Astrocyte (in vitro differentiated cells and primary cell): Measurements from ENCODE around the gene ZNF438. TPM values are rescaled to one million over a fixed set of nuclear protein-coding genes. Genes with fewer than 3 reads are reported as not detected.

ENCODE experiments used
- DNase-seq: peaks from one replicate; pipeline ENCODE4 v3.0.0-alpha.2; 2010; ENCODE audit warnings: low read depth
- FAIRE-seq: peaks from 2 replicates; lab custom pipeline; 2011; peaks lifted over from hg19 to GRCh38; lab: Jason Lieb, UNC
- H2AFZ ChIP-seq: 2 replicates; pipeline ENCODE4 v1.6.0; 2012; ENCODE audit warnings: low read depth, low read length, inconsistent platforms
- H3K27ac ChIP-seq: 2 replicates; pipeline ENCODE4 v1.5.1; 2011; ENCODE audit warnings: low read depth, low read length, inconsistent platforms
- H3K27me3 ChIP-seq: 2 replicates; pipeline ENCODE4 v1.6.0; 2011; ENCODE audit warnings: low read length, inconsistent platforms; ENCODE audit not compliant: insufficient read depth
- H3K36me3 ChIP-seq: 2 replicates; pipeline ENCODE4 v1.5.1; 2011; ENCODE audit warnings: low read length, inconsistent platforms; ENCODE audit not compliant: insufficient read depth
- H3K4me1 ChIP-seq: 2 replicates; pipeline ENCODE4 v1.5.1; 2011; ENCODE audit warnings: low read length, inconsistent platforms; ENCODE audit not compliant: insufficient read depth
- H3K4me2 ChIP-seq: 2 replicates; pipeline ENCODE4 v1.6.0; 2012; ENCODE audit warnings: low read length, inconsistent platforms
- H3K4me3 ChIP-seq: 2 replicates; pipeline ENCODE4 v1.5.1; 2011; ENCODE audit warnings: low read depth, mild to moderate bottlenecking, low read length, inconsistent platforms; ENCODE audit not compliant: insufficient read depth
- H3K79me2 ChIP-seq: 2 replicates; pipeline ENCODE4 v1.6.0; 2012; ENCODE audit warnings: mild to moderate bottlenecking, low read length, inconsistent platforms; ENCODE audit not compliant: insufficient read depth
- H3K9ac ChIP-seq: 2 replicates; pipeline ENCODE4 v1.6.0; 2012; ENCODE audit warnings: mild to moderate bottlenecking, low read length, inconsistent platforms
- H3K9me3 ChIP-seq: 2 replicates; pipeline ENCODE4 v1.5.1; 2012; ENCODE audit warnings: low read depth, mild to moderate bottlenecking, low read length, inconsistent platforms; ENCODE audit not compliant: insufficient read depth
- H4K20me1 ChIP-seq: 2 replicates; pipeline ENCODE4 v1.6.0; 2012; ENCODE audit warnings: low read length, inconsistent platforms; ENCODE audit not compliant: insufficient read depth
- H3K27ac Mint-ChIP-seq: one replicate; pipeline ENCODE4 v1.8.0; 2021; ENCODE audit warnings: mild to moderate bottlenecking, mixed read lengths; ENCODE audit not compliant: unreplicated experiment
- H3K27me3 Mint-ChIP-seq: one replicate; pipeline ENCODE4 v1.8.0; 2021; ENCODE audit warnings: low read depth, mixed read lengths; ENCODE audit not compliant: unreplicated experiment
- H3K36me3 Mint-ChIP-seq: one replicate; pipeline ENCODE4 v1.8.0; 2021; ENCODE audit warnings: low read depth, mixed read lengths; ENCODE audit not compliant: unreplicated experiment
- H3K4me1 Mint-ChIP-seq: one replicate; pipeline ENCODE4 v1.8.0; 2021; ENCODE audit warnings: low read depth, mixed read lengths; ENCODE audit not compliant: unreplicated experiment
- H3K4me3 Mint-ChIP-seq: one replicate; pipeline ENCODE4 v1.8.0; 2021; ENCODE audit warnings: mild to moderate bottlenecking, moderate library complexity, mixed read lengths; ENCODE audit not compliant: unreplicated experiment
- H3K9me3 Mint-ChIP-seq: one replicate; pipeline ENCODE4 v1.8.0; 2021; ENCODE audit warnings: mild to moderate bottlenecking, mixed read lengths; ENCODE audit not compliant: unreplicated experiment
- EZH2 ChIP-seq: IDR thresholded peaks from 2 replicates; pipeline ENCODE4 v1.6.1; 2012; ENCODE audit warnings: mild to moderate bottlenecking, low read length, inconsistent platforms; ENCODE audit not compliant: insufficient read depth
- total RNA-seq: library from RNA; stranded (reverse); gene quantifications from 2 replicates; pipeline ENCODE4 v1.2.1, GENCODE V29; 2021
- TF ChIP-seq, protein P1 (sequence below): IDR thresholded peaks from 2 replicates; pipeline ENCODE4 v1.5.1; 2011; ENCODE audit warnings: low read depth, mild to moderate bottlenecking, inconsistent platforms, low read length, moderate library complexity; ENCODE audit not compliant: insufficient read depth

The ZNF438 gene
- total RNA-seq, 1 donor from 2014 or later = 2.2 TPM

DNA sequence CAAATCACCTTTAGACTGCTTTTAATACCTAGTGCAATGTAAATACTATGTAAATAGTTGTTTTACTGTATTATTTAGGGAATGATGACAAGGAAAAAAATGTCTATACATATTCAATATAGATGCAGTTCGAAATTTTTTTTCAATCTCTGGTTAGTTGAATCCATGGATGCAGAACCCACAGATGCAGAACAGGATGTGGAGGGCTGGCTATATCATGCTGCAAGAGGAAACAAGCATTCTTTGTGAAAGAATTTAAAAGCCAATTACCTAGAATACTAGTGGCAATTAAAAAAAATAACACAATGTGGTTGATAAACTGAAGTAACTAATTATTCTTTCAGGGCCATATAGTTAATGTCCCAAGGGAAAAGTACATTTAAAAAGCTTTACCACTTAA, 170.4 kb downstream of the ZNF438 start:
- H3K27me3 Mint-ChIP-seq = peaks cover 4% of the 10 kb centered on the region
- Histone ChIP-seq H3K36me3 (no peaks in the 10 kb centered on the region), H3K9me3 (no peaks in the 10 kb centered on the region), H3K27me3 (no peaks in the 10 kb centered on the region), H3K4me3 (no peak overlapping the region), H2AFZ (no peak overlapping the region), H3K79me2 (no peaks in the 10 kb centered on the region), H3K4me2 (no peak overlapping the region), H3K27ac (no peak overlapping the region), H3K9ac (no peak overlapping the region), H4K20me1 (no peaks in the 10 kb centered on the region), H3K4me1 (no peaks in the 10 kb centered on the region)
- FAIRE-seq = no peak
- no peak overlapping the region for H3K27ac Mint-ChIP-seq
- no peak for DNase-seq
- no peak overlapping the region for H3K4me3 Mint-ChIP-seq
- H3K4me1 Mint-ChIP-seq = peaks cover 4% of the 10 kb centered on the region
- no peaks in the 10 kb centered on the region for H3K9me3 Mint-ChIP-seq
- no peak for TF ChIP-seq EZH2
- TF ChIP-seq, protein P1, sequence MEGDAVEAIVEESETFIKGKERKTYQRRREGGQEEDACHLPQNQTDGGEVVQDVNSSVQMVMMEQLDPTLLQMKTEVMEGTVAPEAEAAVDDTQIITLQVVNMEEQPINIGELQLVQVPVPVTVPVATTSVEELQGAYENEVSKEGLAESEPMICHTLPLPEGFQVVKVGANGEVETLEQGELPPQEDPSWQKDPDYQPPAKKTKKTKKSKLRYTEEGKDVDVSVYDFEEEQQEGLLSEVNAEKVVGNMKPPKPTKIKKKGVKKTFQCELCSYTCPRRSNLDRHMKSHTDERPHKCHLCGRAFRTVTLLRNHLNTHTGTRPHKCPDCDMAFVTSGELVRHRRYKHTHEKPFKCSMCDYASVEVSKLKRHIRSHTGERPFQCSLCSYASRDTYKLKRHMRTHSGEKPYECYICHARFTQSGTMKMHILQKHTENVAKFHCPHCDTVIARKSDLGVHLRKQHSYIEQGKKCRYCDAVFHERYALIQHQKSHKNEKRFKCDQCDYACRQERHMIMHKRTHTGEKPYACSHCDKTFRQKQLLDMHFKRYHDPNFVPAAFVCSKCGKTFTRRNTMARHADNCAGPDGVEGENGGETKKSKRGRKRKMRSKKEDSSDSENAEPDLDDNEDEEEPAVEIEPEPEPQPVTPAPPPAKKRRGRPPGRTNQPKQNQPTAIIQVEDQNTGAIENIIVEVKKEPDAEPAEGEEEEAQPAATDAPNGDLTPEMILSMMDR = no peak
- H3K36me3 Mint-ChIP-seq = peaks cover 2% of the 10 kb centered on the region

DNA sequence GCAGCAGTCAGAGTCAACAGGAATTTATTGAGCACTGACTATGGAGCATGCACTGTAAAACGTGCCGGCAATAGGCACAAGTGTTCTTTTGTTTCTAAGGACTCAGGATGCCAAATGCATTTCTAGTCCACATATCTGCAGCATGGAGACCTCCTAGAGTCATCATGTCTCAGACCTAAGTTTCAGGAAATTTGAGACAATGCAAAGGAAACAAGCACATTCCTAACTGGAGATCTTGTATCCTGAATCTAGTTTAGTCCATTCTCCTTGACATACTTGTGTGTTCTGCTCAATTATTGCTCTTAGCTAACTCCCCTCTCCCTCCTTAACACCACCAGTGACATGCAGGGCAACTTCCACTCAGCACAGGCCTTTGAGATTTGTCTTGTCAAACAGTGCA, 173.2 kb downstream of the ZNF438 start:
- TF ChIP-seq EZH2 = no peak
- TF ChIP-seq, protein P1 = no peak
- DNase-seq = peak; percentile 13
- H3K79me2 ChIP-seq = no peaks in the 10 kb centered on the region
- Mint-ChIP-seq H3K4me3 (no peak overlapping the region), H3K4me1 (peaks cover 4% of the 10 kb centered on the region), H3K36me3 (no peaks in the 10 kb centered on the region), H3K9me3 (no peaks in the 10 kb centered on the region), H3K27me3 (peaks cover under 1% of the 10 kb centered on the region), H3K27ac (no peak overlapping the region)
- H3K36me3 ChIP-seq = no peaks in the 10 kb centered on the region
- no peak overlapping the region for H3K27ac ChIP-seq
- no peak overlapping the region for H3K9ac ChIP-seq
- no peak overlapping the region for H2AFZ ChIP-seq
- no peaks in the 10 kb centered on the region for H3K4me1 ChIP-seq
- no peaks in the 10 kb centered on the region for H3K27me3 ChIP-seq
- no peak for FAIRE-seq
- H3K4me2 ChIP-seq = no peak overlapping the region
- H3K9me3 ChIP-seq = no peaks in the 10 kb centered on the region
- no peak overlapping the region for H3K4me3 ChIP-seq
- H4K20me1 ChIP-seq = no peaks in the 10 kb centered on the region

DNA sequence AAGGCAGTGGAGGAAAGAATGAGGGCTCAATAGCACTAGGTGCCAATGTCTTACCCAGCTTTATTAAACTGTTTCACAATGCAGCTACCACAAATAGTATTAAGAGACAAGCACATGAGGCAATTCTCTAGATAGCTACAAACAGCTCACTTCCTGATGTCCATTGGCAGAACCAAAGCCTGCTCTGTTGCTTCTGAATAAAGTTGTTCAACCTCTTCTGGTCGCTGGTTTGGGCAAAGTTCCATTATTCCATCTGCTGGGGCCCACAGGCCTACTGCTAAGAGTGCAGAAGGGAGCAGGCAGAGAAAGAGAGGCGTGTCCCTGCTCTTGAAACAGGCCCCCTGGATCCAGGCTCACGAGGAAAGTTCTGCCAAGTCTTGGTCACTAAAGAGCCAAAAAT, 173.9 kb downstream of the ZNF438 start:
- H3K9me3 ChIP-seq = no peaks in the 10 kb centered on the region
- Mint-ChIP-seq H3K4me1 (peaks cover 4% of the 10 kb centered on the region), H3K9me3 (no peaks in the 10 kb centered on the region), H3K4me3 (no peak overlapping the region), H3K36me3 (no peaks in the 10 kb centered on the region), H3K27ac (peak overlapping the region; percentile 65), H3K27me3 (no peaks in the 10 kb centered on the region)
- no peaks in the 10 kb centered on the region for H3K79me2 ChIP-seq
- H3K27ac ChIP-seq = no peak overlapping the region
- no peak overlapping the region for H3K4me2 ChIP-seq
- no peak overlapping the region for H2AFZ ChIP-seq
- H3K9ac ChIP-seq = no peak overlapping the region
- DNase-seq (peak; percentile 60), FAIRE-seq (peak; percentile 32)
- no peaks in the 10 kb centered on the region for H3K4me1 ChIP-seq
- no peaks in the 10 kb centered on the region for H4K20me1 ChIP-seq
- TF ChIP-seq, protein P1 = no peak
- TF ChIP-seq EZH2 = no peak
- H3K27me3 ChIP-seq = no peaks in the 10 kb centered on the region
- no peaks in the 10 kb centered on the region for H3K36me3 ChIP-seq
- H3K4me3 ChIP-seq = no peak overlapping the region
